Transverse colon (tissue), 4 donors: ENCODE measurements around the gene ADGRA3.

ENCODE experiments used
- EP300 ChIP-seq: sonication (generic); formaldehyde crosslinking; IDR thresholded peaks from one replicate; pipeline ENCODE4 v1.6.1; 2017; ENCODE audit warnings: antibody characterized with exemption, low read depth
- POLR2A ChIP-seq: fragments of 450-650 bp; IDR thresholded peaks from one replicate; pipeline ENCODE4 v1.6.1; 2016; ENCODE audit warnings: antibody characterized with exemption, mild to moderate bottlenecking, moderate library complexity
- POLR2AphosphoS5 ChIP-seq, 3 donors: sonication (generic); formaldehyde crosslinking; IDR thresholded peaks; one replicate each; pipeline ENCODE4 v1.6.1; 2016; ENCODE audit warnings: antibody characterized with exemption in 3 of 3
- TF ChIP-seq, protein P1 (sequence below), 5 experiments: fragments of 200-600 bp in 3 of 5; fragments of 450-650 bp in 2 of 5; sonication (generic) in 3 of 5; IDR thresholded peaks; 1 replicate in 2 of 5; 2 replicates in 3 of 5; pipeline ENCODE4 v1.5.1; 2016 to 2017; ENCODE audit warnings: antibody characterized with exemption in 5 of 5, inconsistent platforms in 3 of 5, mild to moderate bottlenecking in 2 of 5, moderate library complexity in 1 of 5

DNA sequence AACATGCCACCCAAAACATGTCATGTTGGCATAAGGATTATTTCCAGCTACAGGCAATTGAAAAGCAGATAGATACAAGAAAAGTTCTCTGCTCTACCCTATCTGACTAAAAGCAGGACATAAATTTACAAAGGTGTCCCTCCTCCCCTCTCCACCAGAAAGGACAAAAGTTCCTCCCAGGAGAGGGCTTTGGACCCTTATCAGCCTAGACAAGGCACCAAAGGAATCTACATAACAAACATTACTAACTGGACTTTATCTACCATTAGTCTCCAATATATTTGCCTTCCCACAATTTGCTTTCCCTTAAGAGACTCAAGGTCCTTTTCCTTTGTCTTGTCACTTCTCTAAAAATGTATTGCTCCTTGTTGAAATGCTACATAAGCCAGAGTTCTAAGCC, 55.6 kb downstream of the ADGRA3 start:
- TF ChIP-seq, protein P1, sequence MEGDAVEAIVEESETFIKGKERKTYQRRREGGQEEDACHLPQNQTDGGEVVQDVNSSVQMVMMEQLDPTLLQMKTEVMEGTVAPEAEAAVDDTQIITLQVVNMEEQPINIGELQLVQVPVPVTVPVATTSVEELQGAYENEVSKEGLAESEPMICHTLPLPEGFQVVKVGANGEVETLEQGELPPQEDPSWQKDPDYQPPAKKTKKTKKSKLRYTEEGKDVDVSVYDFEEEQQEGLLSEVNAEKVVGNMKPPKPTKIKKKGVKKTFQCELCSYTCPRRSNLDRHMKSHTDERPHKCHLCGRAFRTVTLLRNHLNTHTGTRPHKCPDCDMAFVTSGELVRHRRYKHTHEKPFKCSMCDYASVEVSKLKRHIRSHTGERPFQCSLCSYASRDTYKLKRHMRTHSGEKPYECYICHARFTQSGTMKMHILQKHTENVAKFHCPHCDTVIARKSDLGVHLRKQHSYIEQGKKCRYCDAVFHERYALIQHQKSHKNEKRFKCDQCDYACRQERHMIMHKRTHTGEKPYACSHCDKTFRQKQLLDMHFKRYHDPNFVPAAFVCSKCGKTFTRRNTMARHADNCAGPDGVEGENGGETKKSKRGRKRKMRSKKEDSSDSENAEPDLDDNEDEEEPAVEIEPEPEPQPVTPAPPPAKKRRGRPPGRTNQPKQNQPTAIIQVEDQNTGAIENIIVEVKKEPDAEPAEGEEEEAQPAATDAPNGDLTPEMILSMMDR (IDR thresholded peaks at IDR 0.05), result no peak
- TF ChIP-seq POLR2A (no peak), EP300 (no peak), POLR2AphosphoS5 (IDR thresholded peaks at IDR 0.05) (no peak)
